Measurements from ENCODE around the gene KIF26B. TPM values are rescaled to one million over a fixed set of nuclear protein-coding genes. Genes with fewer than 3 reads are reported as not detected.
"Not testable (repeated sequence)": the region's sequence is repeated elsewhere in the genome, so short reads cannot be mapped to it uniquely, and the experiment has no call there.

Gene KIF26B
- total RNA-seq, 1 donor from 2014 or later = 1.0 TPM

DNA sequence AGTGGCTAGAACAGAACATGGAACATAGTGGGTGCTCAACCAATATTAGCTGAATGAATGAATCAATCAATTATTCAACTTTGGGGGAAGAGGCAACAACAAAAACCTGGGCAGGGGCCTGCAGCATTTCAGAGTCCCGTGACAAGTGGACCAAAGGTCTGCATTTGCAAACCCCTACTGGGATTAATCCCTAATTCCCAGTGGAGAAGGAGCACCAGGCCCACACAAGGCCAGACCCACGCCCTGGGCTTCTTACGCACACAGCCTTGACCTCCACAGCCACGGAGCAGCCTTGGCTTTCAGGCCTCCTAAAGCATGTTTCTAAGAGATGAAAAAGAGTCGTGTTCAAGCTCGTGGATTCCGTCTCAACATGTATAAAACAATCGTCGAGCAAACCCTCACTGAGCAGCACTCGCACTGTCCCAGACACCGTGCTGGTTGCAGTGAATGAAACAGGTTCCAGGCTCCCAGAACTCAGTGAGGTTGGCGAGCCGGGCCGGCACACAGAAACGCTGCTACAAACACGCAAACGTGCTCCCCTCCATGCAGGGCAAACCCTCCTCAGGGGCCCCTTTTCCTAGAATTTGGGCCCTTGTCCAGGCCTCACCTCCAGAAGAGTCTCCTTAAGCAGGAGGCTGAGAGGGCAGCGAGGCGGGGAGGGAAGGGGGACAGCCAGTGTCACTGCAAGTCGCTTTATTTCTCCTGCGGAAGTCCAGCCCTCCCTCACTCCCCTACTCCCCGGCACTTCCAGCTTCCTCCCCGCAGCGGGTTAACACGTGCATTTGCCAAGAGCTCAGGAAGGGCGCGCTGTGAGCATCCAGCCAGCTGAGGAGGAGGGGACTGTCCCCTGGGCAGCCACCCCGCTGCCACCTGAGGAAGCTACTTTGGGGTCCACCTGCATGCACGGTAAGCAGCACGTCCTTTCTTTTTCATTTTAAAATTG is 556.4 kb downstream of the KIF26B start:
- DNase-seq = no peak

DNA sequence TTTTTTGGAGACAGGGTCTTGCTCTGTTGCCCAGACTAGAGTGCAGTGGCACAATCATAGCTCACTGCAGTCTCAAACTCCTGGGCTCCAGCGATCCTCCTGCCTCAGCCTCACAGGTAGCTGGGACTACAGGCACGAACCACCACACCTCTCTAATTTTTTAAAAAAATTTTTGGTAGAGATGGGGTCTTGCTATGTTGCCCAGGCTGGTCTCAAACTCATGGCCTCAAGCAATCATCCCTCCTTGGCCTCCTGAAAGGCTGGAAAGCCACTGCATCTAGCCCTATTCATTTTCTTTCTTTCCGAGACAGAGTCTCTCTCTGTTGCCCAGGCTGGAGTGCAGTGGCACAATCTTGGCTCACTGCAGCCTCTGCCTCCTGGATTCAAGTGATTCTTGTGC is 559.2 kb downstream of the KIF26B start:
- not testable (repeated sequence) for DNase-seq

DNA sequence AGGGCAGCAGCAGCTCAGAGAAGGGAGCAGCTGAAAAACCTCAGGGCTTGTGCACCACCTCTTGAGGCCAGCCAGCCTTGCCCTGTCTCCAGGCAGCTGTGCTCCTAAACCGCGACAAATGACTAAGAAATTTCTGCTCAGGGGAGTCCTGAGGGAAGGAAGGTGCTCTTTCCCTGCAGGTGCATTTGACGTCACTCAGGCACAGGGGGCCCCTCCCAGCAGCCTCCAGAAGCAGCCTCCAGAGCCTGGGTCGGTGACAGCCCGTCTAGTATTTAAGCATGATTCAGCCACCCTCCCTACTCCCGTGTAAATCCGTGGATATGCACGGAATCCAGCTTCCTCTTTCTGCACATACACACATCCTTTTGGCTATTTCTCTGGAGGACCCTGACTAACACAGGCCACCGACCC is 560.5 kb downstream of the KIF26B start:
- DNase-seq = no peak

DNA sequence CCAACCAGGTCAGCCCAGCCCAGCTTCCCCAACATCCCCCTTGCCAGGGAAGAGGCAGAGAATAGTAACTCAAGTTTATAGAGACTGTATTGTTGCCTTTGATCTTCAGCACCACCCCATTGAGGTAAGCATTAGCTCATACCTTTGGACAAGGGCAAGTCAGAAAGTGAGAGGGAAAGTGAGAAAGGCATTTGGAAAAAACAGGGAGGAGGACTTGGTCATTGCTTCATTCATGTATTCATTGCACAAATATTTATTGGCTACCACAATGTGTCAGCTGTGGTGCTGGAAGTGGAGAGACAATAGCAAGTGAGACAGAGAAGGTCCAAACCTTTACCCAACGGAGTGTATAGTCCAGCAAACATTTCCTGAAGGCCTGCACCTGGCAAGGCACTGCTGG is 561.2 kb downstream of the KIF26B start:
- DNase-seq = no peak

DNA sequence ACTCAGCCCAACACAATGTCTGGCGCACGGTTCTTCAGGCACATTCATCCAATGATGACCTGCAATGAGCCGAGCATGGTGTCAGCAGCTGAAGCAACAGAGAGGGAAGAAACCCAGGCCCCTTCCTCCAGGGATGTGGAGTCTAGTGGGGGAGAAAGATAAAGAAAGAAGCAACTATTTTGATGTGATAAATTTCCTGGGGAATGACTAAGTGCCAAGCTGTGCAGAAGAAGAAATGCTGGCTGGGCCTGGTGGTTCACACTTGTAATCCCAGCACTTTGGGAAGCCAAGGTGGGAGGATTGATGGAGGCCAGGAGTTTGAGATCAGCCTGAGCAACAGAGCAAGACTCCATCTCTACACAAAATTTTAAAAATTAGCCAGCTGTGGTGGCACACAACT is 561.8 kb downstream of the KIF26B start:
- no peak for DNase-seq

DNA sequence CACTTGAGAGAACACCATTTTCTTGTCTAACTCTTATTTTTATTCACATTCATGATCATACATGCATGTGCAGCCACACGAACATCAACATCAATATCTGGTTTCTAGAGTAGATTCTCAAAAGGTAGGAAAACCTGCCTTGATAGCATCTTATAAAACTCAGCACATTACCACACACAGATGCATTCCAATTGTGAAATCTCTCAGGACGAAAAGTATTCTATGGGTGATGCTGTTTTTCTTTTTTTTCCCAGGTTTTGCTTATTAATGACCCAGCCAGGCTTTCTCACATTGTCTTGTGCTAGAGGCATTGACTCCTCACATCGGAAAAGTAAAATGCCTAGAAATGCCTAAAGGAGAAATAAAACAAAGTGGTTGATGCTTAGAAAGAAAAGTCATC is 562.8 kb downstream of the KIF26B start:
- DNase-seq = no peak

DNA sequence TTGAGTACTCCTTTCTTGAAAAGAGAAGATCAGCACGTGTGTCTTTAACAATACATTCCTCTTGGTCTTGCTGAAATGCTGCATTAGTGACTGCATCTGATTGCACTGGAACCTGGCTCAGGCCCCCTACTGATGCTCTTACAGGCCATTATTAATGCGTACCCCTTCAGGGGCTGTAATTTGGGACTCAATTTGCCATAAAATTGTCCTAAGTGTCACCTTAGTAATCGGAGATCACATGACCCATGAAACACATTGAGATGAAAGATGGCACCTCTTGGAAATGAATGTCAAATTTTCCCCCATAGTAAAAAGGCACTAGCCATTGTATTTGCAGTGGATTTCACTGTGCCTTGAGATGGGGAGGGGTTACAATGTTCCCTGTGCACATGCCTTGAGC is 563.3 kb downstream of the KIF26B start:
- no peak for DNase-seq

DNA sequence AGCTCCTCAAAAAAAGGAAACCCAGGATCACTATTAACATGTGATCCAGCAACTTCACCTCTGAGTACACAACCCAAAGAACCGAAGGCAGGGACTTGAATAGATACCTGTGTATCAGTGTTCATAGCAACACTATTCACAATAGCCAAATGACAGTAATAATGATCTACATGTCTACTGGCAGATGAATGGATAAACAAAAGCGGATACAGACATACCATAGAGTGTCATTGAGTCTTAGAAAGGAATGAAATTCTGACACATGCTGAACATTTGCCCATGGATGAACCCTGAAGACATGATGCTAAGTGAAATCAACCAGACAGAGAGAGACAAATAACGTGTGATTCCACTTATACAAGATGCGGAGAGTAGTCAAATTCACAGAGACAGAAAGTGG is 564.2 kb downstream of the KIF26B start:
- no peak for DNase-seq

DNA sequence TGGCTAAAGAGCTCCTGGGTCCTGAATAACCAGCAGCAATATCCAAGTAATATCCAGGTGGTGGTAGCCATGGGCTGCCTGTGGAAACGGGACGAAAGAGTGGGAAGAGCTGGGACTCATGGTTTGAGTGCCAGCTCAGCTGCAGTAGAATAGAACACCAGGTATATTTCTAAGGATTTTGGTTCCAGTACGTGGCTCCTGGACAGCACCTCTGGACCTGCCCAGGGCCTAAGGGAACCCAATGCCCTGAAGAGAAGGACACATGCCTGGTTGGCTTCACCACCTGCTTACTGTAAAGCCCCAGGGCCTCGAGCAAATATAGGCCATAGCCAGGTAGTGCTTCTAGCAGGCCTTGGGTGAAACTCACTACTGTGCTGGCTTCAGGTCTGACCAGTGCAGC is 566.7 kb downstream of the KIF26B start:
- DNase-seq = no peak

DNA sequence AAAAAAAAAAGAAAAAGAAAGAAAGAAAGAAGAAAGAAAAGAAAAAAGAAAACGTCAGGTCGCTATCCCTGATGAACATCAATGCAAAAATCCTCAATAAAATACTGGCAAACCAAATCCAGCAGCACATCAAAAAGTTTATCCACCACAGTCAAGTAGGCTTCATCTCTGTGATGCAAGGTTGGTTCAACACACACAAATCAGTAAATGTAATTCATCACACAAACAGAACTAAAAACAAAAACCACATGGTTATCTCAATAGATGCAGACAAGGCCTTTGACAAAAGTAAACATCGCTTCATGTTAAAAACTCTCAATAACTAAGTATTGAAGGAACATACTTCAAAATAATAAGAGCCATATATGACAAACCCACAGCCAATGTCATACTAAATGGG is 573.2 kb downstream of the KIF26B start:
- not testable (repeated sequence) for DNase-seq

DNA sequence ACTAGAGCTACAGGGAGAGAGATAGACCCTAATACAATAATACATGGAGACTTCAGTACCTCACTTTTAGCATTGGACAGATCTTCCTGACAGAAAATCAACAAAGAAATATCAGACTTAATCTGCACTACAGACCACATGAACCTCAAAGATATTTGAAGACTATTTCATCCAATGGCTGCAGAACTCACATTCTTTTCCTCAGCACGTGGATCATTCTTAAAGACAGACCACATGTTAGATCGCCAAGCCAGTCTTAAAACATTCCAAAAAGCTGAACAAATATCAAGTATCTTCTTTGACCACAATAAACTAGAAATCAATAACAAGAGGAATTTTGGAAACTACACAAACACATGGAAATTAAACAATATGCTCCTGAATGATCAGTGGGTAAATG is 576.0 kb downstream of the KIF26B start:
- DNase-seq = no peak

DNA sequence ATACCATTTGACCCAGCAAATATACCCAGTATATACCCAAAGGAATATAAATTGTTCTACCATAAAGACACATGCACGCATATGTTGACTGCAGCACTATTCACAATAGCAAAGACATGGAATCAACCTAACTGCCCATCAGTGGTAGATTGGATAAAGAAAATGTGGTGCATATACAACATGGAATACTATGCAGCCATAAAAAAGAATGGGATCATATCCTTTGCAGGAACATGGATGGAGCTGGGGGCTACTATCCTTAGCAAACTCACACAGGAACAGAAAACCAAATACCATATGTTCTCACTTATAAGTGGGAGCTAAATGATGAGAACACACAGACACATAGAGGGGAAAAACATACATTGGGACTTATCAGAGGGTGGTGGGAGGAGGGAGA is 585.6 kb downstream of the KIF26B start:
- not testable (repeated sequence) for DNase-seq

DNA sequence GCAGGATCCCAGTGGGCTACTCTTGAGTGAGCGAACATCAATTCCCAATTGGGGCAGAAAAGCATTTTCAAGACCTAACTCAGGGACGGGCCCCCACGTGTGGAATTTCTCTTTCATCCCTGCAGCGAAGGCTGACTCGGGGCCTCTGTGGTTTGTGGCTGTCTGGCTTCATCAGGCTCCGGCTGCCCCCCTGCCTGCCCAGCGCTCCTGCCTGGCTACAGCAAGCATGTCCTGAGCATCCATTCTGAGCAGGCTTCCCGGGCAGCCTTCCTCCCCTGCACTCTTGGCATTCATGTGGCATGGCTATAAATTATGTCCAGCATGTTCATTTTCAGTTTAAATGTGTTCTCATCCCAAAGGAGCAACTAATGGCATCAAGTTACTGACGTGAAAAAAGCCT is 588.1 kb downstream of the KIF26B start:
- DNase-seq = no peak

DNA sequence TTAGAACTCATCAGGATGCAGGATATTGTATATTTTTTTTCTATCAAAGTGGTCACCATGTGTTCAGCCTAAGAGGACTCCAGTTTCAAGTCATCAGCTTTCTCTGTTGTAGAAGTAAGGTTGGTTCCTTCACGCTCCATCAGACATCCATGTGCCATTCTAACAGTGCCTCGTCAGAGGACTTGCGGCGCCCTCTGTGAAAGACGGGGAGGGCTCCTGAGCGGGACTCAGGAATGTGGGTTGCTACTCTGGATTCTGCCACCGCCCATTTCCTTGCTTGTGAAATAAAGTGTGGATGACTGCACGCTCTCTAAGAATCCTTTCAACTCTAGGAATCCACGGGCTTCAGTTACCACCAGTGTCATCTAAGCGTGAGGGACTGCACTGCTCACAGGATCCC is 593.5 kb downstream of the KIF26B start:
- no peak for DNase-seq

DNA sequence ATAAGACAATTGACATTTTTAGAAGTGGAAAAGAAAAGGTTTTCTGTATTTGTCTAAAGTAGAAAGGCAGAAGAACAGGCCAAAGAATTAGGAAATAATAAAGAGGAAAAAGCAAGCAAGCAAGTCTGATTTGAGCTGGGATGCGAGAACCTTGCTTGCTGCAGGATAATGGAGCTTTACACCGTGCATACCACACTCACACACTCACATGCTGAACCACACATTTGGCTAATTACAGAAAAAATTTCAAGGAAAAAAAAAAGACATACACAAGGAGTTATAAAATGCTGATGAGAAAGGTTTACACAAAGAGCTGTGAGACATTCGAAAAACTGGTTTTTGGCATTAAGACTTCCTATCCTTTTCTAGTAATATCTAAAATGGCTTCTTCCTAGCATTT is 593.9 kb downstream of the KIF26B start:
- no peak for DNase-seq

DNA sequence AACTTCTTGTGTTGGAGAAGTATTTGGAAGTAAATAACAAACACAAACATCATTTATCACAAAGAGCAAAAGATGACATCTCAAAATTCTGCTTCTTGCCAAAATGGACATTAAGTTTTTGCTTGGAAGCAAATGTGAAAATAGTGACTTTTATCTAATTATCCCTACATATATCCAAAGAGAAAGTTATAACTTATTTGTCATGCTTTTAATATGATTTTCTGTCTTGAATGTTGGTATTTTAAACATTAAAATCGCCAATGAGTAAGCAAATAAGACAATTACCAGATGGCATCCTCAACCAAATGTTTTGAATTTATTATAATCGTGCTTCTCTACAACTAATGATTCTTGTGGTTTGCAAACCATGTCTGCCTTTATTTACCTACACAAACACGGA is 594.3 kb downstream of the KIF26B start:
- DNase-seq = no peak

DNA sequence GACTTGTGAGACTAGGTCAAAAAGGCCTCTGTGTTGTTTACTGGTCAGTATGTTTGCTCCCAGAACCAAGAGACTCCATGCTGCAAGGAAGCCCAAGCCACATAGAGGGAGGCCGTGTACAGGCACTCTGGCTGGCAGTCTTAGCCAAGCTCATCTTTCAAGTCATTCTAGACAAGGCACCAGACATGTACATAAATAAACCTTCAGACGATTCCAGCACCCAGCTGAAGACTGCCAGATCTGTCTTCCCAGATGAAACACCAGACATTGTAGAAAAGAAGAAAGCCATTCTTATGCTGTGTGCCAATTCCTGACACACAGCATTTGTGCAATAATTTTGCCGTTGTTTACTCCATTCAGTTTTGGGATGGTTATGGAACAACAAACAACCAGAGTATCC is 595.5 kb downstream of the KIF26B start:
- no peak for DNase-seq

DNA sequence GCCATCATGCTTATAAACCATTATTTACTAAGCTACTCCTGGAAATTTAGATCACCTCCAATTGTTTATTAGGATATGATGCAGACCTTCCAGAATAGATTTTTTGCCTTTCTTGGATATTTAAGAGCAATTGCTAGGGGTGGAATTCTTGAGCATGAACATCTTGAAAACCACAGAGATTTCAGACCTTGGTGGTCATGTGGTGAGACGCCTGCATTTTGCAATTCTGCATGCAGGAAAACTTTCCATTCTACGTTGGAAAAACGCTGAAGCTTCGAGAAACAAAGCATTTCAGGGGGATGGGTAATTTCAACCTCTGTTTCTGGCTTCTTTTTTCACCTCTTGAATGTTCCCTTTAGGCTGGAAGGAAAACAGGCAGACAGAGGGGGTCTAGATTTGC is 596.3 kb downstream of the KIF26B start:
- no peak for DNase-seq

DNA sequence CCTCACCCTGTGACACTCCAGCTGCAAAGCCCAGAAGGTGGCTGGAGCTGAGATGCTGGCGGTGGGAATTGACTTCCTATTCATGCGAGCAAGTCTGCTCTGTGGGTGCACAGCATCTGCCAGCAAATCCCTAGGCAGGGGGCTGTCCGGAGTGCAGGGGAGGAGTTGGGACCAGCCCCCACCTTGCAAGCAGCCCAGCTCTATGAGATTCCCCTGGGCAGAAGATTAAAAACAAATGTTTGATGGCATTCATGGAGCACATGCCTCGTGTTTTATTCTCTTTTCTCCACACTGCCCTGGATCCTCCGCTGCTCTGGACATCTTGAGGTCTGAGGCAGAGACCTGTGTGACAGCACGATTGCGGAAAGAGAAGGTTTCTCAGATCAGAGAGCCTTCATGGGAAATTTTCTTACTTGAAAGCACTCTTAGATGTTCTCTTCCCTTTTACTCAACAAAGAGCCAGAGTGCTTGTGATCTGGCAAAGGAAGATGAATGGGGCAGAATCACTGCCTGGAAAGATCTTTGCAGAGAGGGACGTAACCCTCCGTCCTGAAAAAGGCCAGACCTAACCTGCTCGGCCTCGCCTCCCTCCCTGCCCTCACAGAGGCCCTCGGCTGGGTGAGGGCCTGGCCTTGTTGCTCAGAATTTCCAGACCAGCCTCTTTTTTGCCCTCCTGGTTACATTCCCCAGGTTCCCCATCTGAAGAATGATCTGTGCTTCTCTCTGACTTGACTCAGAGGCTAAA is 597.1 kb downstream of the KIF26B start:
- no peak for DNase-seq

DNA sequence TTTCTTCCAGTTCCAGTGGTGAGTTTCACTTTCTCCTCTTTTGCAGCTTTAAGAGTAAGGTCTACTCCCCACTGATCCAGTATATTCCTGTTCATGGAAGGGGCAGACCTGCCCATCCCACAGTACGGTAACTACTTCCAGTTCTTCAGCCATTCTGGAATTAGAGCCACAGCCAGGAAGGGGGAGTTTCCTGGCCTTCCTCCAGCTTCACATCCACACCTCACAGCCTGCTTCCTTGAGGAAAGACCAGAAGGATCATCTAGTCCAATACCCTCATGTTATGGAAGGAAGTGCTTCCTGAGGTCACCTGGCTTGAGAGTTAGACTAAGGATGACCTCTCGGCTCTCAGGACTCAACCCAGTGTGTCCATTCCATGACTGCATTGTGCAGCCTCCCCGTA is 597.8 kb downstream of the KIF26B start:
- peak; percentile 19 for DNase-seq

DNA sequence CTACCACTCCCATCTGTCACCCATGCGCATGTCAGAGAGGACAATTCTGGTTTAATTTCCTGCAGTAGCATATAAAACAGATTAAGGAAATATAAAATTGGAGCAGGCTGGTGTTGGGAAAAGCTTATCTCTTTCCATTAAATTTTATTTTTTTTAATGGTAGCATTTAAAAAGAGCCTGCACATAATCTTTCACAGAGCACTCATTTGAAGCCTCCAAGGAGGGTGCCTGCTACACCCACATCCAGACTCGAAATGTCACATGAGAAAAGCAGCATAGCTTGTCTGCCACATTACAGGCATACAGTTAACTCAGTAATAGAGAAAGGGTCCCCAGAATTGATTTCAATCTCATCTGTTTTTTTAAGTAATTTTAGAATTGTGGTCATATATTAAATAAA is 599.0 kb downstream of the KIF26B start:
- no peak for DNase-seq

DNA sequence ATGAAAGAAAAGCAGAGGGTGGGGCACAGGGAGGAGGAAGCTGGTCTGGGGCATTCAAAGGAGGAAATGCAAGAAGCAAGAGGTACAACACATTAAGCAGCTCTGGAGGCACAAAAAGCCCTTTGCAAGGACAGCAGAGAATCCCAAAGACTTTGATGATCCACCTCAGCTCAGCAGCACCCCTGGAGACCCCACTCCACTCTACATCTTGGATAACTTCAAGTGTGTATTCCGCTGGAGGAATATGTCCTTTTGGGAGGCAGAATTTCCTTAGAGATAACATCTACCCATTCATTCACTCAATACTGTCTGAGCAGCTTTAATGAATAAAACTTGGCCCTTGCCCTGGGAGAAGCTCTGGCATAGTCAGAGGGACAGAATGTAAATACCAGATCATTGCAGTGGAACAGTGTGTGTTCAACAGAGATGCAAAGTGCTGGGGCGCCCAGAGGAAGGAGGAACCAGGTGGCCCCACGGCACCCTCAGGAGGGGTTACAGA is 599.7 kb downstream of the KIF26B start:
- no peak for DNase-seq
